Central memory CD4-positive, alpha-beta T cell (primary cell): ENCODE results near the gene TLR3.
"Not testable (repeated sequence)": the region's sequence is repeated elsewhere in the genome, so short reads cannot be mapped to it uniquely, and the experiment has no call there.

Experiments used
- DNase-seq: peaks from one replicate; pipeline ENCODE4 v3.0.0; 2022

Gene TLR3

GRCh38 chr4:186050135-186050534, 18.8 kb upstream of the TLR3 start:
- DNase-seq, result not testable (repeated sequence)

DNA sequence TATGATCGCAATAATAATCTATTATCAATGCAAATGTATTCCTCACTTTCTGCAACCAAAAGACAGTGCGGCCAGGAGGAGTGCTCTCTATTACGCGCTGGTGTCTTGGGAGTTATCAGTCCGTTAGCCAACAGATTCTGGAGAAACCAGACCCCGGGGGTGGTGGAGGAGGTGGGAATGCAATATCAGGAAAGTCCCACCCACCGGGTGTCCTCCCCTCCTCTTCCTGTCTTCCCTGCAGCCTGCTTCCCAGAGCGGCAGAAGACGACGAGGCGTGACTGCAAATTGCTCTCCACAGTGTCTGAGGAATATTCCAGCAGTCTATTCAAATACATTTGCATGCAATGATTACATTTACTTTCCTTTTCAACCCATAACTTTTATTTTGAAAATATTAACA, 17.9 kb upstream of the TLR3 start:
- DNase-seq, result no peak

DNA sequence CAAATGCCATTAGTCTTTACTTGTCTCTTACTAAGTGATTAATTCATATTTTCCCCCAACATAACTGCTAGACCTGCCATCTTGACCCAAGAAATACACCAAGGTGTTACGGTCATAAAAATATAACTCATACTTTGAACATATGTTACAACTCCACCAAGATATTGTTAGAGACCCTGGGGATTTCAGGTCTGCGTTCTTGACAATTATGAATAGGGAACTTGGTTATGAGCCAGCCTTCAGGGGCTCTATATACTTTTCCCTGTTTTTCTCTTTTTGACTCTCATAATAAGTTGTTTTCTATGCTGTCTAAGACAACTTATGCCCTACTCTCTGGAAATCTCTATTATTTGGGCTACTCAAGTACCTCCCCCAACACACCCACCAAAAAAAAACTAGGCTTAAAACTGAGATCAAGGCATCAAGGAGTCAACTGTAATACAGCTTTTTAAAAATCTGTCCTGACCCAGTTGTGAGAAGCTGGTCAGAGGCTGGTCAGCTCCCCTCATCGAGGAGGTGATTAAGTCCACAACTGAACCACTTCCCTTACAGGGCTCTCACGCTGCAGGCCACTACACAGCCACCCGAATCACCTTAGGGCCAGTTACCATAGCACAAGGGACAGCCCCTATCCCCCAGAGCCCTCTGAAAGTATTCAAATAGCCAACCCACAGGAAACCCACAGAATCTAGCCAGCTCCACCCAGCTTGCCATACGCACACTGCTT, 10.5 kb upstream of the TLR3 start:
- DNase-seq, result no peak

- no peak for DNase-seq
These were observed 10.0 kb upstream of the TLR3 start for GRCh38 chr4:186058980-186059316.

DNA sequence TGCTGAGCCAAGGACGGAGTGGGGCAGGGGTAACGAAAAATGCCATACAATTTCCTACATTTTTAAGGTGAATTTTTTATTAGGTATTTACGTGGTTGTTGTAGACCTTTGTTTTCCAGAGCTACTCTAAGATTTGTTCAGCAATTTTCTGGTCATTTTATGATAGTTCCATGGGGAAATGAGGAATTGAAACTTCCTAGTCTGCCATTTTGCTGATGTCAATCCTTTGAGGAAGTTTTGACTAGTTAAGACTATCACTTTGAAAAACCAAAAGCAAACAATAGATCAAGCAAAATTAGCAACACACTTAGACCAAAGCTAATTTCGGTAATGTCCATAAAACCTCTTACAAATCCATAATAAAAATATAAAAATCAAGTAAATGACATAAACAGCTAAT, 7.0 kb upstream of the TLR3 start:
- no peak for DNase-seq

- DNase-seq, result peak; percentile 15
These were observed 1.1 kb upstream of the TLR3 start for GRCh38 chr4:186067757-186068385.

DNA sequence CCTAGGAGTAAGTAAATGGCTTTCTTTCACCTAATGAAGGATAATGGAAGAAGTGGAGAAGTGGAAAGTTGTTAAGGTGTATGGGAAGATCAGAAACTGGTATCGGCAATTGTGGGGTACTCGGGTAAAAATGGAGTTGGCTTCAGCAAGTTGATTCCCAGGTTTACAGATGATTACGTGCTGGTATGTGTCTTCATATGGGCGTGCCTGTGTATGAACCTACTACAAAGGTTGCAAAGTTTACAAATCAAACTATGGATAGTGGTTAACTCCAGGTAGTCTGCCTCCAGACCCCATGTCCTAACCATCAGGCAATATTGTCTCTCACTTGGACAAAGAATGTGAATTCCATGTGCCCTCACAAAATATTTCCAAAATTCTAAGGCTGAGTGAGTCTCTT, 773 bp downstream of the TLR3 start:
- no peak for DNase-seq

DNA sequence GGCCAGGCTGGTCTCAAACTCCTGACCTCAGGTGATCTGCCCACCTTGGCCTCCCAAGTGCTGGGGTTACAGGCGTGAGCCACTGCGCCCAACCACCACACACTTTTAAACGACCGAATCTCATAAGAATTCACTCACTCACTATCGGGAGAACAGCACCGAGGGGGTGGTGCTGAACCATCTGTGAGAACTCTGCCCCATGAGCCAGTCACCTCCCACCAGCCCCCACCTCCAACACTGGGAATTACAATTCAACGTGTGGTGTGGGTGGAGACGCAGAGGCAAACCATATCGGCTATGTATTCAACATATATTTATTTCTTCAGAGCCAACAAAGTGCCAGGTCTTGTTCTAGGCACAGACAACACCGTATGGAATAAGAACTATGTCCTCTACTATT, 3.6 kb downstream of the TLR3 start:
- no peak for DNase-seq

- no peak for DNase-seq
These were observed 5.2 kb downstream of the TLR3 start for GRCh38 chr4:186074189-186074588.

DNA sequence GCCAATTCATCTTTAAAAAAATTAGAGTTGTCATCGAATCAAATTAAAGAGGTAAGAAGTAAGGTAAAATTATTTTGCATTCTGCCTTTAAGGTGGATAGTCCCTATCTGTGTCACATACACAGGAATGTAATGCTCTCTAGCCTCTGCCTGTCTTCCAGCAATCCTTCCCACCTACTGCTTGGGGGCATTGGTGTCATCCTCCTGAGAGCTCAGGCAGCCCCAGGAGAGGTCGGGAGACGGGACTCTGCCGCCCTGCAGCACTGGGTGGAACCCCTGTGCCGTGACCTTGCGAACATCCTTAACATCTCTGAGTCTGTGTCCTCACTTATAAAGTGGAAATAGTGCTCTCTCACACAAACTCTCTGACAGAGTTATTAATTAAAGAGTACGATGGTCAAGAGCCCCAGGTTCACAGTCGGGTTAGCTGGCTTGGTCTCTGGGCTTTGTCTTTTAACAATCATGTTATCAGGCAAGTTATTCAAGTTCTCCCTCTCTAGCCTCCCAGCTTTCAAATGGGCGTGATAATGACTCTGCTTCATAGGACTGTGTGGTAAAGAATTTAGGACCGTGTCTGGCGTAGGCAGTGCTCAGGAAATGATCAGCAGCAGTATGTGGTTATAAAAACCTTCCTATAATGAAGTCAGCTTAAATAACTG, 10.2 kb downstream of the TLR3 start:
- no peak for DNase-seq

DNA sequence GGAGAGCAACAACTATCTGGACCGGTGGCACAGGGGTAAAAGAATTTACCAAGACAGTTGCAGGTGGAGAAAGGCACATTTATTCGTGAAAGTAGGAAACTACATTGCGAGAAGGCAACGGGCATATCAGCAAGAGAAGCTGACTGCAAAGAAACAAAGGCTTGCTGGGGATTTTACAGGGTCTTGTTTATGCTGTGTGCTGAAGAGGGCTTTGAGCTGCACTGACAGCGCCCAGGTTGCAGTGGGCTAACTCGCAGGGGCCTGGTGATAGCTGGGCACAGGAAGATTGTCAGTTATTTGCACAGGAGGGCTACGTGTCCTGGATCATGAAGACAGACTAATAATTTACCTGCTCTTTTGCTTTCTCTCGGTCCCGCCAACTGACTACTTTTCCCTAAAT, 10.7 kb downstream of the TLR3 start:
- no peak for DNase-seq

DNA sequence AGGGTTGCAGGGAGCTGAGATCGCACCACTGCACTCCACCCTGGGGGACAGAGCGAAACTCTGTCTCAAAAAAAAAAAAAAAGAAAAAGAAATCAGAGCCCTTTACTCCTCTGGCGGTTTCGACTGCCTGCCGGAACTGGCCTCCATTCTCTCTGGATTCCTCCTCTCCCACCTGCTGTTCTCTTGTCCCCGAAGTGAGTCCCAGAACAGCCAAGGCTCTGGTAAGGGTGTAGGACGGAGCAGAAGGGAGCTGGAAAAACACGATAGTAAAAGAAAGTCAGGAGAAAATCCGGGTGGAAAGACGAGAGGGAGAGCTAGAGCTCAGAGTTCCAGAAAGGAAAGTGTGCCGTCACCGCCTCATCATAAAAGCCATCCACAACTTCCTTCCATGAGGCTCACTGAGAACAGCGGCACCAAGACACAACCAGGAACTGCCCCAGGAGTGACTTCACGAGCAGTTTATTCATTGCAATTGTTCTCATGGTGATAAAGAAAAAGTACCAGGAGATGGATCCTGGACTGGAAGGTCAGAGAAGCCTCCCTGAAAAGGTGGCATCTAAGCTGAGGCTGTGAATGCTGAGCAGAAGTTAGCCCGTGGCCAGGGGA, 12.3 kb downstream of the TLR3 start:
- DNase-seq, result no peak

DNA sequence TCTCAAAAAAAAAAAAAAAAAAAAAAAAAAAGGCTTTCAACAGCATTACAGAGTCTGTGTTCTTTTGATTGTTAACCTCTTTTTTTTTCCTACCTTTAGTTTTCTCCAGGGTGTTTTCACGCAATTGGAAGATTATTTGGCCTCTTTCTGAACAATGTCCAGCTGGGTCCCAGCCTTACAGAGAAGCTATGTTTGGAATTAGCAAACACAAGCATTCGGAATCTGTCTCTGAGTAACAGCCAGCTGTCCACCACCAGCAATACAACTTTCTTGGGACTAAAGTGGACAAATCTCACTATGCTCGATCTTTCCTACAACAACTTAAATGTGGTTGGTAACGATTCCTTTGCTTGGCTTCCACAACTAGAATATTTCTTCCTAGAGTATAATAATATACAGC, 13.3 kb downstream of the TLR3 start:
- DNase-seq, result no peak

GRCh38 chr4:186088523-186088922, 19.6 kb downstream of the TLR3 start:
- no peak for DNase-seq

DNA sequence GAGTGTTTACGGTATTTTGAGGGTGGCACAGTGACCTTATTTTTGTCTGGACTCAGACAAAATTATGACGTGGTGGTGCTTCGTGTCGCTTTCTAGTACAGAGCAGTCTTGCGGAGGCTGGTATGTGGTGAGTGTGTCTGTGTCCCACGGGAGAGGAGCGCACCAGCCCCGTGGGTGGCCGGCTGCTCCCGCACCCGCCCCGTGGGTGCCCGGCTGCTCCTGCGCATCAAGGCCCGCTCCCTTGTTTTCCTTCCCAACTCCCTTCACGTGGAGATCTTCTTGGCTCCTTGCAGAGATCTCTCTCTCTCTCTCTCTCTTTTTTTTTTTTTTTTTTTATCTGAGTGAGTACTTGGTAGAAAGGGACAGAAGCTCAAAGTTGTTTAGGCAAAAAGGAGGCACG, 23.3 kb downstream of the TLR3 start:
- DNase-seq, result no peak

DNA sequence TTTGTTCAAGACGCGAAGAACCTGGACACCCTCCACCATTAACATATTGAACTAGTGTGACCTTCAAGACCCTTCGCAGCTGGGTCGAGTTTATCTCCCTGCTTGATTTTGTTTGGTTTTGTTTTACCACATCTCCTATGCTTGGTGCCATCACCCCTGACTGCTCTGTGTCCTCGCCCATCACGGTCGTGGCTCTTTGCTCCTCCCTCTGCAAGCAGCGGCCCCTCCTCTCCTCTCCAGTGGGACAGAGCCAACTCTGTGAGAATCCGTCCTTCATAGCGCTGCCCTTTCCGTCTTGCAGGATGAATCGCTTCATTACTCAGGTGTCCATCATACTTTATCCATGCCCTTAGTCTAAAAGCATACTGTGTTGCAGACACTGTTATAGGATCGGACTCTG, 26.4 kb downstream of the TLR3 start:
- DNase-seq, result no peak

- DNase-seq, result no peak
These were observed 27.8 kb downstream of the TLR3 start for GRCh38 chr4:186096681-186097165.

GRCh38 chr4:186097386-186097785, 28.4 kb downstream of the TLR3 start:
- DNase-seq, result no peak

- no peak for DNase-seq
These were observed 34.0 kb downstream of the TLR3 start for GRCh38 chr4:186102931-186103330.

GRCh38 chr4:186104114-186104889, 35.3 kb downstream of the TLR3 start, which contains the start of gene FAM149A:
FAM149A (plus strand) TSS chr4:186104704.
- peak; percentile 28 for DNase-seq

DNA sequence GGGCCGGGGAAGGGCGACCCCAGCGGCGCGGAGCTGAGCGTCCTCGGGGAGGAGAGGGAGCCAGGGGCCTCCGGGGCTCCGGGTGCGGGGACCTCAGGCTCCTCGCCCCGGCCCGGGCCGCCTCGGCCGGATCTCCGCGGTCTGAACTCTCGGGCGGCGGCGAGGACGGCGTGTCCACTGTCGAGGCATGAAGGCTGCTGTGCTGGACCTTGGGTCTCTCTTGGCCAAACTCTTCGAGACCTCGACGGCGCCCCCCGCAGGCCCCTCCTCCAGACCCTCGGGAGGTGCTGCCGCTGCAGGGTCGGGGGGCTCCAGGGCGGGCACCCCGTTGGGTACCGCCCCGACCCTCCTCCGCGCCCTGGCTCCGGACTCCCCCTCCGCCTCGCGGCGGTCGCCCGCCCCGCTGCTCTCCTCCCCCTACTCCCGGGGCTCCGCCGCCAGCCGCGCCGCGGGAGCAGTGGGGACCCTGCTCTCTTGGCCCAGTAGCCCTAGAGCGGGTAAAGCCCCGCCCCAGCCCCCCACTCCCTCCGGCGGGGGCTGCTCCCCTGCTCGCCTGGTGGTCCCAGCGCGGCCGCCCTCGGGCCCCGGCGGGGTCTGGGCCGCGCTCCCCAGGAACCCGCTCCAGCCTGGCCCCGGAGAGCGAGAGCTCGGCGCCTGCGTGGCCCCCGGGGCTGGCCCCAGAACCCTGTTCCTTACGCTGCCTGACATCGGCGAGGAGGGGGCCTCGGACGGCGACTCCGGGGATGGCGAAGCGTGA, 36.1 kb downstream of the TLR3 start:
- no peak for DNase-seq
